ENCODE results near the gene LRRC32. TPM values are rescaled to one million over a fixed set of nuclear protein-coding genes. Genes with fewer than 3 reads are reported as not detected.

LRRC32 gene
- polyA plus RNA-seq, 1 donor from 2014 or later: not detected

DNA sequence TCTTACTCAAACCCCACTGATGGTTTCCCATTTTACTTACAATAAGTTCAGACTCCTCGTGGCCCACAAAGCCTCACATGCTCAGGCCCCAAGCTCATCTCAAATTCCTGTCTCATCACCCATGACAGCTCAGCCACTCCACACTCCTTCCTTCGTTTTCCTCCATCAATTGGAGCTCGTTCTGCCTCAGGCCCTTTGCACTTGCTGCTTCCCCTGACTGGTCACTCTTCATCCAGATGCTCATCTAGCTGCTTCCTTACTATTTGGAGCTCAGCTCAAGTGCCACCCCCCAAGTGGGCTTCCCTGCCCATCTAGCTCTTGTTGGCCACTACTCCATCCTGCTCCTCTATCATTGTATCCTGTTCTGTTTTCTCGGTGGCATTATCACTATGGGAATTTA lies 46.8 kb upstream of the LRRC32 start:
- Histone ChIP-seq H3F3A (ENCODE audit: insufficient read depth, low read length, poor library complexity, severe bottlenecking) (no peaks in the 10 kb centered on the region), H3K27me3 (ENCODE audit: insufficient read depth, low read depth, low read length) (no peaks in the 10 kb centered on the region), H3K27ac (ENCODE audit: low read length) (no peak overlapping the region), H2AFZ (ENCODE audit: low read depth, low read length) (no peak overlapping the region), H3K4me3 (ENCODE audit: low read length) (no peak overlapping the region), H3K9ac (ENCODE audit: low read length) (no peak overlapping the region), H3K79me2 (replicated peaks; ENCODE audit: insufficient read depth, low read length) (no peaks in the 10 kb centered on the region), H3K36me3 (ENCODE audit: insufficient read depth, low read length) (no peaks in the 10 kb centered on the region), H3K9me2 (ENCODE audit: insufficient read depth, low read length) (no peaks in the 10 kb centered on the region), H4K20me1 (ENCODE audit: insufficient read depth) (no peaks in the 10 kb centered on the region), H3K9me3 (ENCODE audit: low read length) (no peaks in the 10 kb centered on the region), H3K4me2 (ENCODE audit: low read length) (no peak overlapping the region)
- TF ChIP-seq, protein P1, sequence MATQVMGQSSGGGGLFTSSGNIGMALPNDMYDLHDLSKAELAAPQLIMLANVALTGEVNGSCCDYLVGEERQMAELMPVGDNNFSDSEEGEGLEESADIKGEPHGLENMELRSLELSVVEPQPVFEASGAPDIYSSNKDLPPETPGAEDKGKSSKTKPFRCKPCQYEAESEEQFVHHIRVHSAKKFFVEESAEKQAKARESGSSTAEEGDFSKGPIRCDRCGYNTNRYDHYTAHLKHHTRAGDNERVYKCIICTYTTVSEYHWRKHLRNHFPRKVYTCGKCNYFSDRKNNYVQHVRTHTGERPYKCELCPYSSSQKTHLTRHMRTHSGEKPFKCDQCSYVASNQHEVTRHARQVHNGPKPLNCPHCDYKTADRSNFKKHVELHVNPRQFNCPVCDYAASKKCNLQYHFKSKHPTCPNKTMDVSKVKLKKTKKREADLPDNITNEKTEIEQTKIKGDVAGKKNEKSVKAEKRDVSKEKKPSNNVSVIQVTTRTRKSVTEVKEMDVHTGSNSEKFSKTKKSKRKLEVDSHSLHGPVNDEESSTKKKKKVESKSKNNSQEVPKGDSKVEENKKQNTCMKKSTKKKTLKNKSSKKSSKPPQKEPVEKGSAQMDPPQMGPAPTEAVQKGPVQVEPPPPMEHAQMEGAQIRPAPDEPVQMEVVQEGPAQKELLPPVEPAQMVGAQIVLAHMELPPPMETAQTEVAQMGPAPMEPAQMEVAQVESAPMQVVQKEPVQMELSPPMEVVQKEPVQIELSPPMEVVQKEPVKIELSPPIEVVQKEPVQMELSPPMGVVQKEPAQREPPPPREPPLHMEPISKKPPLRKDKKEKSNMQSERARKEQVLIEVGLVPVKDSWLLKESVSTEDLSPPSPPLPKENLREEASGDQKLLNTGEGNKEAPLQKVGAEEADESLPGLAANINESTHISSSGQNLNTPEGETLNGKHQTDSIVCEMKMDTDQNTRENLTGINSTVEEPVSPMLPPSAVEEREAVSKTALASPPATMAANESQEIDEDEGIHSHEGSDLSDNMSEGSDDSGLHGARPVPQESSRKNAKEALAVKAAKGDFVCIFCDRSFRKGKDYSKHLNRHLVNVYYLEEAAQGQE (IDR thresholded peaks at IDR 0.05; ENCODE audit: borderline replicate concordance): no peak
- no peak for TF ChIP-seq TAF1 (IDR thresholded peaks at IDR 0.05; ENCODE audit: low read depth)
- no peak for TF ChIP-seq MXI1 (conservative IDR thresholded peaks at IDR 0.05; ENCODE audit: poor library complexity, severe bottlenecking)
- no peak for TF ChIP-seq EZH2 (IDR thresholded peaks at IDR 0.05; ENCODE audit: borderline replicate concordance, insufficient read depth, low read length, poor library complexity, severe bottlenecking)
- TF ChIP-seq EP300 (conservative IDR thresholded peaks at IDR 0.05; ENCODE audit: poor library complexity, severe bottlenecking): no peak
- TF ChIP-seq SMC3 (conservative IDR thresholded peaks at IDR 0.05; ENCODE audit: poor library complexity): no peak
- TF ChIP-seq POLR2AphosphoS5 (IDR thresholded peaks at IDR 0.05): no peak
- TF ChIP-seq CTCF (IDR thresholded peaks at IDR 0.05; ENCODE audit: poor library complexity, severe bottlenecking): no peak
- TF ChIP-seq RAD21 (conservative IDR thresholded peaks at IDR 0.05): no peak

DNA sequence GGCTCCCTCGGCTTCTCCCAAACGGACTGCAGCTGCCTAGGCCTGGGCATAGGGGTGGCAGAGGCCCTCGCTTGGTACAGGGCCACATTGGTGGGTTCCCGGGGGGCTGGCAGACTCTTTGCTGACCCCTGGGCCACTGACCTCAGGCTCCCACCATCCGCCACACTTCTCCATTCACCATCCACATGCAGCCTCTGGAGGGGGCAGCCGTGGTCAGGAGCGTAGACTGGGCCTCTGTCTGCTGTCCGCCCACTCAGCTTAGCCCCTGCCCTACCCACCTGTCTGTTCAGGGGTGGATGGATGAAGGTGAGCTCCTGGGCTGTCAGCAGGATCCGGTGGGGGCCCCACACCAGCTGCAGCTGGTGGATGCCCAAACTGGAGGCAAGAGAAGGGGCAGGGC lies 45.7 kb upstream of the LRRC32 start:
- H3K9ac ChIP-seq (ENCODE audit: low read length): no peak overlapping the region
- no peak for TF ChIP-seq EZH2 (IDR thresholded peaks at IDR 0.05; ENCODE audit: borderline replicate concordance, insufficient read depth, low read length, poor library complexity, severe bottlenecking)
- no peak for TF ChIP-seq SMC3 (conservative IDR thresholded peaks at IDR 0.05; ENCODE audit: poor library complexity)
- no peak for TF ChIP-seq CTCF (IDR thresholded peaks at IDR 0.05; ENCODE audit: poor library complexity, severe bottlenecking)
- no peak for TF ChIP-seq POLR2AphosphoS5 (IDR thresholded peaks at IDR 0.05)
- TF ChIP-seq RAD21 (conservative IDR thresholded peaks at IDR 0.05): no peak
- no peak for TF ChIP-seq MXI1 (conservative IDR thresholded peaks at IDR 0.05; ENCODE audit: poor library complexity, severe bottlenecking)
- TF ChIP-seq TAF1 (IDR thresholded peaks at IDR 0.05; ENCODE audit: low read depth): no peak
- no peak for TF ChIP-seq EP300 (conservative IDR thresholded peaks at IDR 0.05; ENCODE audit: poor library complexity, severe bottlenecking)
- TF ChIP-seq, protein P1 (IDR thresholded peaks at IDR 0.05; ENCODE audit: borderline replicate concordance): no peak

More for the DNA sequence above, 45.7 kb upstream of the LRRC32 start:
- Histone ChIP-seq H3K79me2 (replicated peaks; ENCODE audit: insufficient read depth, low read length) (no peaks in the 10 kb centered on the region), H3K9me2 (ENCODE audit: insufficient read depth, low read length) (no peaks in the 10 kb centered on the region), H3K4me3 (ENCODE audit: low read length) (no peak overlapping the region), H2AFZ (ENCODE audit: low read depth, low read length) (no peak overlapping the region), H3K27me3 (ENCODE audit: insufficient read depth, low read depth, low read length) (no peaks in the 10 kb centered on the region), H3K36me3 (ENCODE audit: insufficient read depth, low read length) (no peaks in the 10 kb centered on the region), H3F3A (ENCODE audit: insufficient read depth, low read length, poor library complexity, severe bottlenecking) (no peaks in the 10 kb centered on the region), H3K4me2 (ENCODE audit: low read length) (no peak overlapping the region), H4K20me1 (ENCODE audit: insufficient read depth) (no peaks in the 10 kb centered on the region), H3K27ac (ENCODE audit: low read length) (no peak overlapping the region), H3K9me3 (ENCODE audit: low read length) (no peaks in the 10 kb centered on the region)

Measured in neural cell (in vitro differentiated cells).